Chondrocyte (in vitro differentiated cells): ENCODE results near the gene NAALADL2. TPM values are rescaled to one million over a fixed set of nuclear protein-coding genes. Genes with fewer than 3 reads are reported as not detected.

Experiments used
- DNase-seq: peaks from one replicate; pipeline ENCODE4 v3.0.0; 2021; ENCODE audit warnings: mixed read lengths, low spot score
- H3K27ac Mint-ChIP-seq: one replicate; pipeline ENCODE4 v1.8.0; 2021; ENCODE audit warnings: mild to moderate bottlenecking, moderate library complexity, mixed read lengths; ENCODE audit not compliant: unreplicated experiment
- H3K27me3 Mint-ChIP-seq: 2 replicates; pipeline ENCODE4 v1.8.0; 2021; ENCODE audit warnings: low read depth, mixed read lengths
- H3K36me3 Mint-ChIP-seq: 2 replicates; pipeline ENCODE4 v1.8.0; 2021; ENCODE audit warnings: low read depth, mixed read lengths
- H3K4me1 Mint-ChIP-seq: 2 replicates; pipeline ENCODE4 v1.8.0; 2021; ENCODE audit warnings: low read depth, mild to moderate bottlenecking, mixed read lengths
- H3K4me3 Mint-ChIP-seq: one replicate; pipeline ENCODE4 v1.8.0; 2021; ENCODE audit warnings: mild to moderate bottlenecking, moderate library complexity, mixed read lengths; ENCODE audit not compliant: unreplicated experiment
- H3K9me3 Mint-ChIP-seq: 2 replicates; pipeline ENCODE4 v1.8.0; 2021; ENCODE audit warnings: low read depth, mixed read lengths
- CTCF ChIP-seq: fragments of 200-600 bp; sonication (generic); IDR thresholded peaks from 2 replicates; pipeline ENCODE4 v1.5.0; 2021; ENCODE audit warnings: antibody characterized with exemption, mild to moderate bottlenecking, moderate library complexity
- total RNA-seq: library from RNA; stranded (reverse); gene quantifications from 3 replicates; pipeline ENCODE4 v1.2.1, GENCODE V29; 2021

Gene NAALADL2
- total RNA-seq, 1 donor from 2014 or later = 8.0 TPM

- no peak for TF ChIP-seq CTCF
- DNase-seq = no peak
- H3K36me3 Mint-ChIP-seq = no peaks in the 10 kb centered on the region
- H3K27me3 Mint-ChIP-seq = no peaks in the 10 kb centered on the region
- no peak overlapping the region for H3K27ac Mint-ChIP-seq
- H3K4me3 Mint-ChIP-seq = no peak overlapping the region
- peaks cover 7% of the 10 kb centered on the region for H3K9me3 Mint-ChIP-seq
- no peaks in the 10 kb centered on the region for H3K4me1 Mint-ChIP-seq
These were observed 290.5 kb downstream of the NAALADL2 start for GRCh38 chr3:175149675-175150074.

GRCh38 chr3:175150812-175151401, 291.8 kb downstream of the NAALADL2 start:
- TF ChIP-seq CTCF = no peak
- H3K36me3 Mint-ChIP-seq = no peaks in the 10 kb centered on the region

GRCh38 chr3:175153595-175153994, 294.5 kb downstream of the NAALADL2 start:
- no peak overlapping the region for H3K27ac Mint-ChIP-seq
- no peaks in the 10 kb centered on the region for H3K36me3 Mint-ChIP-seq
- H3K4me3 Mint-ChIP-seq = no peak overlapping the region
- no peaks in the 10 kb centered on the region for H3K27me3 Mint-ChIP-seq
- H3K4me1 Mint-ChIP-seq = no peaks in the 10 kb centered on the region
- TF ChIP-seq CTCF = no peak
- DNase-seq = no peak
- peaks cover 2% of the 10 kb centered on the region for H3K9me3 Mint-ChIP-seq

More at GRCh38 chr3:175150812-175151401, 291.8 kb downstream of the NAALADL2 start:
- Mint-ChIP-seq H3K4me1 (no peaks in the 10 kb centered on the region), H3K27ac (no peak overlapping the region), H3K4me3 (no peak overlapping the region), H3K27me3 (no peaks in the 10 kb centered on the region), H3K9me3 (peaks cover 7% of the 10 kb centered on the region)
- no peak for DNase-seq

GRCh38 chr3:175155172-175155571, 296.0 kb downstream of the NAALADL2 start:
- H3K9me3 Mint-ChIP-seq = no peaks in the 10 kb centered on the region
- no peak for TF ChIP-seq CTCF
- DNase-seq = no peak
- H3K36me3 Mint-ChIP-seq = no peaks in the 10 kb centered on the region
- H3K4me1 Mint-ChIP-seq = no peaks in the 10 kb centered on the region
- no peak overlapping the region for H3K27ac Mint-ChIP-seq
- H3K4me3 Mint-ChIP-seq = no peak overlapping the region
- no peaks in the 10 kb centered on the region for H3K27me3 Mint-ChIP-seq

GRCh38 chr3:175159202-175159601, 300.1 kb downstream of the NAALADL2 start:
- H3K4me1 Mint-ChIP-seq = no peaks in the 10 kb centered on the region
- no peaks in the 10 kb centered on the region for H3K36me3 Mint-ChIP-seq
- no peak overlapping the region for H3K4me3 Mint-ChIP-seq
- H3K27me3 Mint-ChIP-seq = no peaks in the 10 kb centered on the region
- no peak for TF ChIP-seq CTCF
- H3K9me3 Mint-ChIP-seq = no peaks in the 10 kb centered on the region
- no peak overlapping the region for H3K27ac Mint-ChIP-seq
- no peak for DNase-seq
